Smooth muscle cell (in vitro differentiated cells): ENCODE results near the gene SLC48A1. TPM values are rescaled to one million over a fixed set of nuclear protein-coding genes. Genes with fewer than 3 reads are reported as not detected.
A peak's percentile ranks its signal among the peaks of the same experiment; 100 is the strongest.

Experiments
- DNase-seq: peaks from one replicate; lab custom pipeline; 2025; ENCODE audit not compliant: unreplicated experiment; lab: John Stamatoyannopoulos, UW
- H2AFZ ChIP-seq: fragments of 200-600 bp; sonication (generic); 2 replicates; pipeline ENCODE4 v1.6.0; 2016; ENCODE audit warnings: antibody characterized with exemption, low read depth, mild to moderate bottlenecking
- H3F3A ChIP-seq: fragments of 200-600 bp; sonication (generic); 2 replicates; pipeline ENCODE4 v1.6.0; 2017; ENCODE audit warnings: antibody characterized with exemption, low read depth
- H3K27ac ChIP-seq: fragments of 200-600 bp; sonication (generic); 2 replicates; pipeline ENCODE4 v1.5.1; 2016; ENCODE audit warnings: low read depth, mild to moderate bottlenecking
- H3K27me3 ChIP-seq: fragments of 200-600 bp; sonication (generic); 2 replicates; pipeline ENCODE4 v1.6.1; 2016; ENCODE audit warnings: low read depth, mild to moderate bottlenecking
- H3K36me3 ChIP-seq: fragments of 200-600 bp; sonication (generic); 2 replicates; pipeline ENCODE4 v1.5.1; 2016; ENCODE audit warnings: low read depth
- H3K4me1 ChIP-seq: fragments of 200-600 bp; sonication (generic); 2 replicates; pipeline ENCODE4 v1.5.1; 2016; ENCODE audit warnings: low read depth
- H3K4me2 ChIP-seq: fragments of 200-600 bp; sonication (generic); 2 replicates; pipeline ENCODE4 v1.6.0; 2016; ENCODE audit warnings: mild to moderate bottlenecking
- H3K4me3 ChIP-seq: fragments of 200-600 bp; sonication (generic); 2 replicates; pipeline ENCODE4 v1.5.1; 2016; ENCODE audit warnings: mild to moderate bottlenecking
- H3K79me2 ChIP-seq: fragments of 200-600 bp; sonication (generic); 2 replicates; pipeline ENCODE4 v1.6.0; 2016; ENCODE audit warnings: low read depth, mild to moderate bottlenecking
- H3K9ac ChIP-seq: fragments of 200-600 bp; sonication (generic); 2 replicates; pipeline ENCODE4 v1.6.0; 2016; ENCODE audit warnings: low read depth
- H3K9me3 ChIP-seq: fragments of 200-600 bp; sonication (generic); replicated peaks from 2 replicates; pipeline ENCODE4 v1.5.1; 2016; ENCODE audit warnings: low read depth
- H4K20me1 ChIP-seq: fragments of 200-600 bp; sonication (generic); 2 replicates; pipeline ENCODE4 v1.6.0; 2016; ENCODE audit warnings: low read depth
- WGBS: methylation state at CpG from one replicate; pipeline ENCODE4 v1.1.7; 2016; ENCODE audit warnings: low lambda C conversion rate; 5-methylcytosine and 5-hydroxymethylcytosine counted together
- polyA plus RNA-seq: library from polyadenylated mRNA; unstranded; fragments of >200 nt; fragmentation: Nextera tagmentation; extraction: Ambion mirVana; gene quantifications from 2 replicates; pipeline ENCODE4 v1.2.1, GENCODE V29; 2016
- total RNA-seq: library from RNA; depleted of rRNA; stranded (reverse); fragments of >200 nt; gene quantifications from 2 replicates; pipeline ENCODE4 v1.2.3, GENCODE V29; 2014
- TF ChIP-seq, protein P1 (sequence below): fragments of 200-600 bp; sonication (generic); IDR thresholded peaks from 2 replicates; pipeline ENCODE4 v1.5.1; 2017; ENCODE audit warnings: borderline replicate concordance, mild to moderate bottlenecking, antibody characterized with exemption; ENCODE audit not compliant: insufficient read depth, poor library complexity, severe bottlenecking

SLC48A1 gene
- total and polyA plus RNA-seq, 2 experiments from 2014 or later: 6.2 to 11.4 TPM

DNA sequence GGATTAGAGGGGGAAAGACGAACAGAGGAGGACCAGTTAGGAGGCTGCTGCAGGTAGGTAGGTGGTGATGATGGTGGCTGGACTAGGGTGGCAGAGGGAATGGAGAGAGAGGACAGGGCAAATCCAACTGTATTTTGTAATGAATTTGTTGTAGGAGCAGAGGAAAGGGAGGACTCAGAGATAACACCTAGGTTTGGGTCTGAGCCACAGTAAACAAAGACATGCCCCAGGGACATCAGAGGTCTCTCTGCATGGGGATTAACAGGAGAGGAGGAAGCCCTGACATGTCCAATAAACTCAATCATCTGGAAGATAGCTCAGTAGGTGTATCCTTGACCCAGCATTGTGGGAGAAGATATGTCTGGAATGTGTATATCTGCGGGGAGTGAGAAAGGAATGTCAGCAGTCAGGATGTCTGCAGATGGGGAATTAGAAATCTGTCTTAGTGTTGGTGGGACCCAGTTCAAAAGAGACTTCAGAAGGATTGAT lies 4.7 kb upstream of the SLC48A1 start:
- WGBS: 52% methylated on average over 2 of the region's 2 CpGs

DNA sequence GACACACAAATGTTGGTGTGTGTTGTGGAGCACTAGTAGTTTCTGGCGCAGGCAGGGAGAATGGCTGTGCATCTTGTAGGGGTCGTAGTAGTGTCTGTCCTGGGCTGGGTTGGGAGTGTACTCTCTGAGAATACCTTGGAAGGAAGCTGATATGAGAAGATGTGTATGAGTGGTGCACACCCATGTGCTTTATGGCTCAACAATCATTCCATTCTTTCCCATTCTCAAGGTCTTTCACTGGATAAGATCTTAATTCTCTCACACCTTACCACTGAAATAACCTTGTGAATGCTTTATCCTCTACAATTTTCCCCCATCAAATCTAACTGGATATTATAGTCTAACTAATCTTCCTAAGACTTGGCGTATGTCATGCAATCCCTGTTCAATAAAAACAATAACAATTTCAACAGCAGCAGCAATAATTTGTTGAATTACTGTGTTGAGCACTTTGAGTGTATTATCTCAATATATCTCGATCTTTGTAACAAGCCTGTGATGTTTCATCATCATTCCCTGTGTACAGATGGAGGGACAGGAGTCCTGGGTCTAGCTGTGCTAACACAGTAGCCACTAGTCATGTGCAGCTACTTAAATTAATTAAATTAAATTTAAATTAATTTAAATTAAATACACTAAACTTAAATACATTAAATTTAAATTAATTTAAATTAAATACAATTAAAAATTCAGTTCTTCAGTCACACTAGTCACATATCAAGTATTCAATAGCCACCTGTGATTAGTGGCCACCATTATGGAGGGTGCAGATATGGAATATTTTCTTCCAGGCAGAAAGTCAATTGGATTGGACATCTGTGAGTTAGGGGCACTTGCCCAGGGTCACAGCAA lies 3.6 kb upstream of the SLC48A1 start:
- H3K27me3 ChIP-seq: no peaks in the 10 kb centered on the region
- no peak overlapping the region for H2AFZ ChIP-seq
- H3K9me3 ChIP-seq: no peaks in the 10 kb centered on the region
- H3F3A ChIP-seq: no peaks in the 10 kb centered on the region
- no peak overlapping the region for H3K27ac ChIP-seq
- no peak overlapping the region for H3K4me3 ChIP-seq
- no peak overlapping the region for H3K4me2 ChIP-seq
- no peaks in the 10 kb centered on the region for H4K20me1 ChIP-seq
- H3K9ac ChIP-seq: no peak overlapping the region
- peaks cover 4% of the 10 kb centered on the region for H3K4me1 ChIP-seq
- no peak for DNase-seq
- WGBS: 91% methylated on average over 4 of the region's 4 CpGs
- no peaks in the 10 kb centered on the region for H3K79me2 ChIP-seq
- TF ChIP-seq, protein P1, sequence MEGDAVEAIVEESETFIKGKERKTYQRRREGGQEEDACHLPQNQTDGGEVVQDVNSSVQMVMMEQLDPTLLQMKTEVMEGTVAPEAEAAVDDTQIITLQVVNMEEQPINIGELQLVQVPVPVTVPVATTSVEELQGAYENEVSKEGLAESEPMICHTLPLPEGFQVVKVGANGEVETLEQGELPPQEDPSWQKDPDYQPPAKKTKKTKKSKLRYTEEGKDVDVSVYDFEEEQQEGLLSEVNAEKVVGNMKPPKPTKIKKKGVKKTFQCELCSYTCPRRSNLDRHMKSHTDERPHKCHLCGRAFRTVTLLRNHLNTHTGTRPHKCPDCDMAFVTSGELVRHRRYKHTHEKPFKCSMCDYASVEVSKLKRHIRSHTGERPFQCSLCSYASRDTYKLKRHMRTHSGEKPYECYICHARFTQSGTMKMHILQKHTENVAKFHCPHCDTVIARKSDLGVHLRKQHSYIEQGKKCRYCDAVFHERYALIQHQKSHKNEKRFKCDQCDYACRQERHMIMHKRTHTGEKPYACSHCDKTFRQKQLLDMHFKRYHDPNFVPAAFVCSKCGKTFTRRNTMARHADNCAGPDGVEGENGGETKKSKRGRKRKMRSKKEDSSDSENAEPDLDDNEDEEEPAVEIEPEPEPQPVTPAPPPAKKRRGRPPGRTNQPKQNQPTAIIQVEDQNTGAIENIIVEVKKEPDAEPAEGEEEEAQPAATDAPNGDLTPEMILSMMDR: no peak
- H3K36me3 ChIP-seq: no peaks in the 10 kb centered on the region

More for the DNA sequence above, 4.7 kb upstream of the SLC48A1 start:
- Histone ChIP-seq H4K20me1 (no peaks in the 10 kb centered on the region), H3K4me2 (peak overlapping the region; percentile 40), H3F3A (no peaks in the 10 kb centered on the region), H3K36me3 (no peaks in the 10 kb centered on the region), H2AFZ (no peak overlapping the region), H3K4me1 (peaks cover 4% of the 10 kb centered on the region), H3K27ac (no peak overlapping the region), H3K9ac (no peak overlapping the region), H3K4me3 (no peak overlapping the region), H3K27me3 (no peaks in the 10 kb centered on the region), H3K9me3 (no peaks in the 10 kb centered on the region), H3K79me2 (no peaks in the 10 kb centered on the region)
- TF ChIP-seq, protein P1: no peak
- DNase-seq: no peak

DNA sequence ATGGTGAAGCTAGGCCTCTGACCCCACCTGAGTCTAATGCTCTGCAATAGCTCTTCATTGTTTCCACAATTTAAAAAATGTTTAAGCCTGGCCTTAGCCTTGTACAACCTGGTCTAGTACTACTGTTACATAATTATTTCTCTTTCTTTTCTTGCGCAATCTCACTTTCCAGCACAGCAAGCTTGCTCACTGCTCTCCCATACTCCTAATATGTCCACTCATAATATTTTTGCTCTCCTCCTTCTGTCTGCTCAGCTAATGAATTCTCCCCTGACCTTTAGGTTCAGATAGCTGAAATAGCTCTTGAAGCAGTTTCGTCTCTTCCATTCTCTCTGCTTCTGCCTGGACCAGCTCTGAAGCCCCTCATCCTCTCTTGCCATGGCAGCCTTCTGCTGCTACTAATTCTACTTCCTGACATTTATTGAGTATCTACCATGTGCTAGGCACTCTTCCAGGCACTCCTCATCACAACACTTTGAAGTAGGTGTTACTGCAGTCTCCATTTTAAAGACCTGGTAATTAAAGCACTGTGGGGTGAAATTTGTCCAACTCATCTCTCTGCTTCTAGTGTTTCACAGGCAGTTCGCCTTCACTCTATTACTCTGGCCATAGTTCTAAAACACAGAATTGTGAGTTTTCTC lies 2.8 kb upstream of the SLC48A1 start:
- WGBS: 88% methylated on average over 3 of the region's 3 CpGs
- TF ChIP-seq, protein P1: no peak
- no peak overlapping the region for H3K4me2 ChIP-seq
- no peak for DNase-seq
- no peaks in the 10 kb centered on the region for H4K20me1 ChIP-seq
- H2AFZ ChIP-seq: no peak overlapping the region
- H3F3A ChIP-seq: no peaks in the 10 kb centered on the region
- H3K4me1 ChIP-seq: peaks cover 4% of the 10 kb centered on the region
- H3K79me2 ChIP-seq: no peaks in the 10 kb centered on the region
- H3K27ac ChIP-seq: no peak overlapping the region
- no peak overlapping the region for H3K4me3 ChIP-seq
- no peaks in the 10 kb centered on the region for H3K36me3 ChIP-seq
- H3K9ac ChIP-seq: no peak overlapping the region
- no peaks in the 10 kb centered on the region for H3K27me3 ChIP-seq
- H3K9me3 ChIP-seq: no peaks in the 10 kb centered on the region
